Peyer's patch (tissue), 4 donors: ENCODE results near the gene POC1A.

Experiments used
- POLR2A ChIP-seq, 2 donors: fragments of 450-650 bp; IDR thresholded peaks; one replicate each; pipeline ENCODE4 v1.5.1; 2017; ENCODE audit warnings: antibody characterized with exemption in 2 of 2, mild to moderate bottlenecking in 2 of 2, moderate library complexity in 2 of 2
- TF ChIP-seq, protein P1 (sequence below), 6 experiments: fragments of 450-650 bp in 4 of 6; fragments of 200-600 bp in 2 of 6; sonication (generic) in 1 of 6; IDR thresholded peaks; one replicate each; pipeline ENCODE4 v1.5.1; 2017 to 2019; ENCODE audit warnings: antibody characterized with exemption in 6 of 6, mild to moderate bottlenecking in 3 of 6, moderate library complexity in 1 of 6

DNA sequence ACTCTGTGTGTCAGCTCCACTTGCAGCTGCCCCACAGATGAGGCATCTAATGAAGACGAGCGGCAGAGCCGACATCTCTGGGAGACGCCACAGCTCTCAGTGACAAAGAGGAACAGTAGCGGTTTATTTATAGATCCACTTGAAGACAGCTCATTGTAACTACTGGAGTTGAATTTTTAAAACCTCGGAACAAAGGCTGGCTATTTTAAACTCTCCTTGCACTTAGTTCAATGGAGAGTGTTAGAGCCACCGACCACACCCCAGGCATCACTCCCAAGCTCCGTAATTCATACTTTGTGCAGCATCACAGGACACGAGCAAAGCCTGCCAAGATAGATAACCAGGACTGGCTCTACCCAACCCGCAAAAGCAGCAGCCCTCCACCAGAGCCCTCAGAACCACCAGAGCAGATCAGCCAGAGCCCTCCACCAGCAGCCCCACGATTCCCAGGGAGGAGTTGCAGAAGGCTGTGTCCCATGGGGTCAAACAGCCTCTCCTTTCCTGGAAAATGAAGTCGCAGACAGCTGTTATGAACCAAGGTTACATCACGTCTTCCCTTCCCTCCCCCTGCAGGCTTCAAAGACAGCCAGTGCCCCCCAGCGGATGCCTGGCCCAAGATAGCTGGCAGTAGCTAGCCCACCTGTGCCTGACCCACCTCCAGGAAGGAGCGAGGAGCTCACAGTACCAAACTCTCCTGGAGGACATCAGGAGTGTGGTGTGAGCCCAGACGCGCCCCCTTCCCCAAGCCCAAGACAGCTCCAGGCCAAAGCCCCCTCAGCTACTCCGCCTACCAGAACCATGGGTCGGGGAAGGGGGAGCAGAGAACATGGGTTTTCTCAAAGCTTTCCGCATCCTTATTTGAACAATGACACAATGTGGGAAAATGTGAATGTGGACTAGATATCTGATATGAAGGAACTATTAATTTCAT is 45.7 kb downstream of the POC1A start:
- no peak for TF ChIP-seq POLR2A (IDR thresholded peaks at IDR 0.05)
- TF ChIP-seq, protein P1, sequence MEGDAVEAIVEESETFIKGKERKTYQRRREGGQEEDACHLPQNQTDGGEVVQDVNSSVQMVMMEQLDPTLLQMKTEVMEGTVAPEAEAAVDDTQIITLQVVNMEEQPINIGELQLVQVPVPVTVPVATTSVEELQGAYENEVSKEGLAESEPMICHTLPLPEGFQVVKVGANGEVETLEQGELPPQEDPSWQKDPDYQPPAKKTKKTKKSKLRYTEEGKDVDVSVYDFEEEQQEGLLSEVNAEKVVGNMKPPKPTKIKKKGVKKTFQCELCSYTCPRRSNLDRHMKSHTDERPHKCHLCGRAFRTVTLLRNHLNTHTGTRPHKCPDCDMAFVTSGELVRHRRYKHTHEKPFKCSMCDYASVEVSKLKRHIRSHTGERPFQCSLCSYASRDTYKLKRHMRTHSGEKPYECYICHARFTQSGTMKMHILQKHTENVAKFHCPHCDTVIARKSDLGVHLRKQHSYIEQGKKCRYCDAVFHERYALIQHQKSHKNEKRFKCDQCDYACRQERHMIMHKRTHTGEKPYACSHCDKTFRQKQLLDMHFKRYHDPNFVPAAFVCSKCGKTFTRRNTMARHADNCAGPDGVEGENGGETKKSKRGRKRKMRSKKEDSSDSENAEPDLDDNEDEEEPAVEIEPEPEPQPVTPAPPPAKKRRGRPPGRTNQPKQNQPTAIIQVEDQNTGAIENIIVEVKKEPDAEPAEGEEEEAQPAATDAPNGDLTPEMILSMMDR (IDR thresholded peaks at IDR 0.05), result no peak
